ENCODE data around the gene SLC39A11.

The SLC39A11 gene

DNA sequence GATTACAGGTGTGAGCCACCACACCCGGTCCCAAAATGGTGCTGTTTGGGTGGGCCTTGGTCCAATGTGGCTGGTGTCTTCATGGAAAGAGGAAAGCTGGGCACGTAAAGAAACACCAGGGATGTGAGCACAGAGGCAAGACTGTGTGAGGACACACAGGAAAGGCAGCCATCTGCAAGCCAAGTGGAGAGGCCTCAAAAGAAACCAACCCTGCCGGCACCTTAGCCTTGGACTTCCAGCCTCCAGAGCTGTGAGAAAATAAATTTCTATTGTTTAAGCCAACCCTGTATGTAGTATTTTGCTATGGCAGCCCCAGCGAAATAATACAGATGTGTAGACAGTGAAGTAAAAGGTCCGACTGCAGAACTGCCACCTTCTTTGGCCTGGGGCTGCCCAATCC is 68.7 kb downstream of the SLC39A11 start:
- no peak overlapping the region for H3K4me3 ChIP-seq (replicated peaks; ENCODE audit: low read depth, low read length)
- no peak for DNase-seq (ENCODE audit: extremely low read depth, low read depth)
- TF ChIP-seq, protein P1, sequence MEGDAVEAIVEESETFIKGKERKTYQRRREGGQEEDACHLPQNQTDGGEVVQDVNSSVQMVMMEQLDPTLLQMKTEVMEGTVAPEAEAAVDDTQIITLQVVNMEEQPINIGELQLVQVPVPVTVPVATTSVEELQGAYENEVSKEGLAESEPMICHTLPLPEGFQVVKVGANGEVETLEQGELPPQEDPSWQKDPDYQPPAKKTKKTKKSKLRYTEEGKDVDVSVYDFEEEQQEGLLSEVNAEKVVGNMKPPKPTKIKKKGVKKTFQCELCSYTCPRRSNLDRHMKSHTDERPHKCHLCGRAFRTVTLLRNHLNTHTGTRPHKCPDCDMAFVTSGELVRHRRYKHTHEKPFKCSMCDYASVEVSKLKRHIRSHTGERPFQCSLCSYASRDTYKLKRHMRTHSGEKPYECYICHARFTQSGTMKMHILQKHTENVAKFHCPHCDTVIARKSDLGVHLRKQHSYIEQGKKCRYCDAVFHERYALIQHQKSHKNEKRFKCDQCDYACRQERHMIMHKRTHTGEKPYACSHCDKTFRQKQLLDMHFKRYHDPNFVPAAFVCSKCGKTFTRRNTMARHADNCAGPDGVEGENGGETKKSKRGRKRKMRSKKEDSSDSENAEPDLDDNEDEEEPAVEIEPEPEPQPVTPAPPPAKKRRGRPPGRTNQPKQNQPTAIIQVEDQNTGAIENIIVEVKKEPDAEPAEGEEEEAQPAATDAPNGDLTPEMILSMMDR (IDR thresholded peaks at IDR 0.05; ENCODE audit: low read depth, low read length, missing control alignments) = no peak

DNA sequence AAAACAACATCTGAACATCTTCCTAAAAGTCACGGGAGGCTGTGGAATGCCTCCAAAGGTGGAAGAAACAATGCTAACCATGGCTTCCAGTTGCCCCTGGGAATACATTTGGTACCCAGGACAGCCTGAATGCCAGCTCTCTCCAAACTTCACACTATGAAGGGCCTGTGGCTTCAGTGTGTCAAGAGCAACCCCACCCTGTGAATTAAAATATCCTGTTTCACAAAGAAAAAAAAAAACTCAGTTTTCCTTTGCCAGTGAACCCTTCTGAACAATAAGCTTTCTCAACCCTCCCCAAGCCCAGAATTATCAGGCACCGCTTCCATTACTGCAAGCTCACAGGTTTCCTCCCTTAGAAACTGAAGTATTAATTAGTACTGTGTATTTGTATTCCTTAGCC is 69.8 kb downstream of the SLC39A11 start:
- H3K4me3 ChIP-seq (replicated peaks; ENCODE audit: low read depth, low read length) = no peak overlapping the region
- TF ChIP-seq, protein P1 (IDR thresholded peaks at IDR 0.05; ENCODE audit: low read depth, low read length, missing control alignments) = no peak
- DNase-seq (ENCODE audit: extremely low read depth, low read depth) = no peak

DNA sequence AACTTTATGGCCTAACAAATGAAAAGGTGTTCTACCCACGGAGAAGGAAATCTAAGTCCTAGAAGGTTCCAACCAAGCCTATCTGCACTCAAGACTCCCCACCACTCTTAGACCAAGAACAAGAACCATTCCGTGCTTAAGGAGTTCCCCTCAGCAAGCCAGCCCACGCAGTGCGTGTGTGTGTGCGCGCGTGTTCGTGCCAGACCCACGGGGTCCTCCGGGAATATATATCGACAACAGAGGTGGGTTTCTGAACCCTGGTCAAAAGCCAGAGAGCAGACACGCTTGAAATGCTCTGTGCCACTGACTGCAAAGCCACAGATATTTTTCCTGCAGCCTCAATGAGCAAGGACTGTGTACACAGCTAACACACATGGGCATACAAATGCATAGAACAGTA is 70.7 kb downstream of the SLC39A11 start:
- TF ChIP-seq, protein P1 (IDR thresholded peaks at IDR 0.05; ENCODE audit: low read depth, low read length, missing control alignments) = no peak
- DNase-seq (ENCODE audit: extremely low read depth, low read depth) = no peak
- H3K4me3 ChIP-seq (replicated peaks; ENCODE audit: low read depth, low read length) = no peak overlapping the region

DNA sequence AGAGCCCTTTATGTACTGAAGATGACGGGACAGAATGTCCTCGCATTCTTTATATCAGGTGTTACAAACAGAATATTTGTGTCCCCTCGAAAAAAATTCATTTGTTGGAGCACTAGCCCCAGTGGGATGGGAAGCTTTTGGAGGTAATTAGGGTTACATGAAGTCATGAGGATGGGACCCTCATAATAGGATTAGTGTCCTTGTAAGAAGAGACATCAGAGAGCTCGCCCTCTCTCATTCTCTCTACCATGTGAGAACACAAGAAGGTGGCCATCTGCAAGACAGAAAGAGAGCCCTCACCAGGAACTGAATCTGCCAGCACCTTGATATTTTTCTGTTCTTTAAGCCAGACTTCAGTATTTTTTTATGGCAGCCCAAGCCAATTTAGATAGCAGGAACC is 72.4 kb downstream of the SLC39A11 start:
- DNase-seq (ENCODE audit: extremely low read depth, low read depth) = no peak
- H3K4me3 ChIP-seq (replicated peaks; ENCODE audit: low read depth, low read length) = no peak overlapping the region
- TF ChIP-seq, protein P1 (IDR thresholded peaks at IDR 0.05; ENCODE audit: low read depth, low read length, missing control alignments) = no peak

DNA sequence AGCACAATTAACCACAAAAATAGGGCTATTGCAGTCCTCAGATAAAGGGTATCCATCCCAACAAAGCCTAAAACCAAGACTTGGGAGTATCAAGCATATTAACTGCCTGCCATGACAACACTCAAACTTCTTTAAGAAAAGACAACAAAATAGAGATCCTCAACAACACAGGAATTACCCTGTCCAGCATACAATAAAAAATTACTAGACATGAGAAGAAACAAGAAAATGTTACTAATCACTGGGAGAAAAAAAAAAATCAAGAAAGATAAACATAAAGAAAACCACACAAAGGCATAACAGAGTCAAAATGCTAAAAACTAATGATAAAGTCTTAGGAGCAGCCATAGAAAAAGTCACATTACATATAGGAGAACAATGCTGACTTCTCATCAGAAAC is 73.9 kb downstream of the SLC39A11 start:
- H3K4me3 ChIP-seq (replicated peaks; ENCODE audit: low read depth, low read length) = no peak overlapping the region
- no peak for DNase-seq (ENCODE audit: extremely low read depth, low read depth)
- TF ChIP-seq, protein P1 (IDR thresholded peaks at IDR 0.05; ENCODE audit: low read depth, low read length, missing control alignments) = no peak

DNA sequence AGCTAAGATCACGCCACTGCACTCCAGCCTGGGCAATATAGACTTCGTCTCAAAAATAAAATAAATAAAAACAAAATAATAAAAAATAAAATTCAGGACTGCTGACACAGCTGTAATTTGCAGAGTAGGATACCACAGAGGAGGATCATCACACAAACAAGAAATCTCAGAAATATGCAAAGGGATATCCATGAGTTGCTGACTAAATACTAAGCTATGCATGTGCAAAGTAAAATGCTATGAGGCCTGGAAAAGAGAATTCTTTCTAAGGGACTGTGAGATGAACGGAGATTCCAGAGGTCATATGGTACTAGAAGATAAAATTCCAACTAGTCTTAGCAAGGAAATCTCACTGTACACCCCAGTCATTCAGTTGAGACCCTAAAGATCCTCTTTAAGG is 74.8 kb downstream of the SLC39A11 start:
- TF ChIP-seq, protein P1 (IDR thresholded peaks at IDR 0.05; ENCODE audit: low read depth, low read length, missing control alignments) = no peak
- DNase-seq (ENCODE audit: extremely low read depth, low read depth) = no peak
- no peak overlapping the region for H3K4me3 ChIP-seq (replicated peaks; ENCODE audit: low read depth, low read length)

DNA sequence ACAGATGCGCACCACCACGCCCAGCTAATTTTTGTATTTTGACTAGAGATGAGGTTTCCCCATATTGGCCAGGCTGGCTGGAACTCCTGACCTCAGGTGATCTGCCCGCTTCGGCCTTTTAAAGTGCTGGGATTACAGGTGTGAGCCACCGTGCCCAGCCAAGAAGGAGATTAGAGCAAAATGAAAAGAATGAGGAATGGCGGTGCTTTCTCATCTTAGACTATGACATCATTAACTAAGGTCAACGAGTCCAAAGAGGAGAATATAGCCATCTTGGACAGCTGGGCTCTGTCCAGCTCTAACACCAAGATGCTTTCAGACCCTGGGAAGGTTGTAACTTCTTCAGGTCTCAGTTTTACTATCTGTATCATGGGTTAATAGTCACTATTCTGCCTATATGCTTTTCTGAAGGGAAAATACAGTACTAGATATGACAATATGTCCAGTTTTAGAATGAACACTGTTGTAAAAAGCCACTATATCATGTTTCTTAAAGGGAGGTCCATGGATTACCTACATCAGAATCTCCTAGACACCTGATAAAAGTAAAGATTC is 76.7 kb downstream of the SLC39A11 start:
- H3K4me3 ChIP-seq (replicated peaks; ENCODE audit: low read depth, low read length) = no peak overlapping the region
- no peak for DNase-seq (ENCODE audit: extremely low read depth, low read depth)
- TF ChIP-seq, protein P1 (IDR thresholded peaks at IDR 0.05; ENCODE audit: low read depth, low read length, missing control alignments) = no peak
